ENCODE measurements around the gene HADHA.

The HADHA gene

GRCh38 chr2:26216587-26216986 is 27.8 kb downstream of the HADHA start:
- in situ Hi-C loops (cut with HindIII; ENCODE audit: low sequenced_read_pairs), result no loop called here
- H3K4me3 ChIP-seq (ENCODE audit: low read depth, low read length), result no peak overlapping the region
- DNase-seq (ENCODE audit: low read depth), result no peak
- no peak for TF ChIP-seq CTCF (IDR thresholded peaks at IDR 0.05; ENCODE audit: low read depth, low read length, missing control alignments)

GRCh38 chr2:26215833-26216232 is 28.6 kb downstream of the HADHA start:
- DNase-seq (ENCODE audit: low read depth), result no peak
- no peak overlapping the region for H3K4me3 ChIP-seq (ENCODE audit: low read depth, low read length)
- in situ Hi-C loops (cut with HindIII; ENCODE audit: low sequenced_read_pairs), result no loop called here
- TF ChIP-seq CTCF (IDR thresholded peaks at IDR 0.05; ENCODE audit: low read depth, low read length, missing control alignments), result no peak

- in situ Hi-C loops (cut with HindIII; ENCODE audit: low sequenced_read_pairs), result no loop called here
- H3K4me3 ChIP-seq (ENCODE audit: low read depth, low read length), result no peak overlapping the region
- TF ChIP-seq CTCF (IDR thresholded peaks at IDR 0.05; ENCODE audit: low read depth, low read length, missing control alignments), result no peak
- no peak for DNase-seq (ENCODE audit: low read depth)
These were observed 29.7 kb downstream of the HADHA start for GRCh38 chr2:26214759-26215158.

- no peak for DNase-seq (ENCODE audit: low read depth)
- H3K4me3 ChIP-seq (ENCODE audit: low read depth, low read length), result no peak overlapping the region
- in situ Hi-C loops (cut with HindIII; ENCODE audit: low sequenced_read_pairs), result no loop called here
- no peak for TF ChIP-seq CTCF (IDR thresholded peaks at IDR 0.05; ENCODE audit: low read depth, low read length, missing control alignments)
These were observed 32.4 kb downstream of the HADHA start for GRCh38 chr2:26212011-26212410.

- TF ChIP-seq CTCF (IDR thresholded peaks at IDR 0.05; ENCODE audit: low read depth, low read length, missing control alignments), result no peak
- no peak overlapping the region for H3K4me3 ChIP-seq (ENCODE audit: low read depth, low read length)
- in situ Hi-C loops (cut with HindIII; ENCODE audit: low sequenced_read_pairs), result no loop called here
- DNase-seq (ENCODE audit: low read depth), result no peak
These were observed 40.5 kb downstream of the HADHA start for GRCh38 chr2:26203906-26204305.

- H3K4me3 ChIP-seq (ENCODE audit: low read depth, low read length), result no peak overlapping the region
- TF ChIP-seq CTCF (IDR thresholded peaks at IDR 0.05; ENCODE audit: low read depth, low read length, missing control alignments), result no peak
- no peak for DNase-seq (ENCODE audit: low read depth)
- in situ Hi-C loops (cut with HindIII; ENCODE audit: low sequenced_read_pairs), result no loop called here
These were observed 41.4 kb downstream of the HADHA start for GRCh38 chr2:26202981-26203490.

- no peak for TF ChIP-seq CTCF (IDR thresholded peaks at IDR 0.05; ENCODE audit: low read depth, low read length, missing control alignments)
- in situ Hi-C loops (cut with HindIII; ENCODE audit: low sequenced_read_pairs), result no loop called here
- no peak overlapping the region for H3K4me3 ChIP-seq (ENCODE audit: low read depth, low read length)
- no peak for DNase-seq (ENCODE audit: low read depth)
These were observed 46.9 kb downstream of the HADHA start for GRCh38 chr2:26197516-26197915.
